ENCODE measurements around the gene RCOR1. TPM values are rescaled to one million over a fixed set of nuclear protein-coding genes. Genes with fewer than 3 reads are reported as not detected.

RCOR1 gene
- total RNA-seq, 4 donors from 2014 or later = 3.3 to 40.0 (median 19.7) TPM

DNA sequence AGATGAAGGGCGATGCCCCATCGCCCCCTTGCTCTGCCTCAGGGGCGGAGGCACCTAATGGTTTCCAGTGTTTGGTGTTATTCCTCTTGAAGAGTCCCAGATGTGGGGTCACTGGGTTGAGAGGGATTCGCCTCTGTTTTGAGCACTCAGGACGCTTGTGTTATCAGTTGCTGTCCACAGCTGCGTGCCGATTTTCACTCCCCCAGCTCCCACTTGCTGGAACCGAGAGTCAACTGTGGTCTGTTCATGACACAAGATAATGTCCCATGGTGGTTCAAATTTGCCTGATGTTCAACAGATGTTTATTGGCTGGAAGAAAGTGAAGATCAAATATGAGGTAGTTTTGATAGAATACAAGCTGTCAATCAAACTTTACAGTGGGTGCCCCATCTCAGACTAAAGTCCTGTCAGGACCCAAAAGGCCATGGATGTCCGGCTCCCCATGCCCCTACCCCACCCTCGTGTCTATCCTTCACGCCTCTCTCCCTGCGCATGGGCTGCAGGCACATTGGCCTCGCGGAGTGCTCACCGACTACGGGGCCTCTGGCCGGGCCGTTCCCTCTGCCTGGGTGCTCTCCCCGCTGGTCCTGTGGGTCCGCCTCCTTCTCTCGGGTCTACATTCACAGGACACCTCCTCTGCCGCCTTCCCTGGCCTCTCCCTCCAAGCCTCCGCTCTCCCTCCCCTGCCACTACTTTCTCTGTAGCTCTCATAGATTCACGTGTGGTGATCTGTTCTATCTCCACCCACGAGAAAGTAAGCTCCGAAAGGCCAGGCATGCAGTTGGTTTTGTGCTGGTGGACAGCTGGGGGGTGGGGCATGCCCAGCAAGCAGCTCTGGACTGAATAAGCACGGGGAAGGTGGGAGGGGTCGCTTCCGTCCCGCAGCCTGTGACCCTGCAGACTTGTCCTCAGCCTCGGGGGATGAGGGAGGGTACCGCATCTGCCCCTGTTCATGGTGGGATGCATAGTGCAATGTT, 178.0 kb downstream of the RCOR1 start:
- Histone ChIP-seq H3K27ac (no peak overlapping the region), H3K4me3 (no peak overlapping the region), H3K36me3 (no peaks in the 10 kb centered on the region), H3K27me3 (no peaks in the 10 kb centered on the region), H3K9me3 (no peaks in the 10 kb centered on the region), H3K4me1 (no peaks in the 10 kb centered on the region)
- intact Hi-C loops (cut with DNase I; ENCODE audit: low total_unique reads) = no loop called here
- no peak for DNase-seq
- no peak for TF ChIP-seq POLR2A (IDR thresholded peaks at IDR 0.05)
- TF ChIP-seq, protein P1, sequence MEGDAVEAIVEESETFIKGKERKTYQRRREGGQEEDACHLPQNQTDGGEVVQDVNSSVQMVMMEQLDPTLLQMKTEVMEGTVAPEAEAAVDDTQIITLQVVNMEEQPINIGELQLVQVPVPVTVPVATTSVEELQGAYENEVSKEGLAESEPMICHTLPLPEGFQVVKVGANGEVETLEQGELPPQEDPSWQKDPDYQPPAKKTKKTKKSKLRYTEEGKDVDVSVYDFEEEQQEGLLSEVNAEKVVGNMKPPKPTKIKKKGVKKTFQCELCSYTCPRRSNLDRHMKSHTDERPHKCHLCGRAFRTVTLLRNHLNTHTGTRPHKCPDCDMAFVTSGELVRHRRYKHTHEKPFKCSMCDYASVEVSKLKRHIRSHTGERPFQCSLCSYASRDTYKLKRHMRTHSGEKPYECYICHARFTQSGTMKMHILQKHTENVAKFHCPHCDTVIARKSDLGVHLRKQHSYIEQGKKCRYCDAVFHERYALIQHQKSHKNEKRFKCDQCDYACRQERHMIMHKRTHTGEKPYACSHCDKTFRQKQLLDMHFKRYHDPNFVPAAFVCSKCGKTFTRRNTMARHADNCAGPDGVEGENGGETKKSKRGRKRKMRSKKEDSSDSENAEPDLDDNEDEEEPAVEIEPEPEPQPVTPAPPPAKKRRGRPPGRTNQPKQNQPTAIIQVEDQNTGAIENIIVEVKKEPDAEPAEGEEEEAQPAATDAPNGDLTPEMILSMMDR (IDR thresholded peaks at IDR 0.05) = no peak

DNA sequence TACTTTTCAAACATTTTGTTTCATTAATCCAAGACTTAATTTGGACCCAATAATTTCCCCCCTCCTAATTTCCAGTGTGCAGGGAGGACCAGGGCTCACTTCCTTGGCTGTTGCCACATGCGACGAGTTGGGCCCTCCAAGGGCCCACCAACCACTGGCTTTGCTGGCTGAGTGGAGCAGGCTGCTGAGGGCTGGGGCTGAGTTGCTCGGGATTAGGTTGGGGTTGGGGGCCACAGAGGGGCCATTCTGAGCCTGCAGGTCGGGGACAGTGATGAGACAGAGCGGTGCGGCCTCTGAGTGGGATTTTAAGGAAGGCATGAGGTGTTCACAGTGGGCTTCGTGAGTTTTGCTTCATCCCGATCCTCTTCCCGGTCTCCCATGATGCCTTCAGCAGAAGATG, 178.7 kb downstream of the RCOR1 start:
- Histone ChIP-seq H3K27ac (no peak overlapping the region), H3K4me1 (no peaks in the 10 kb centered on the region), H3K9me3 (no peaks in the 10 kb centered on the region), H3K4me3 (no peak overlapping the region), H3K27me3 (no peaks in the 10 kb centered on the region), H3K36me3 (no peaks in the 10 kb centered on the region)
- no peak for TF ChIP-seq POLR2A (IDR thresholded peaks at IDR 0.05)
- TF ChIP-seq, protein P1 (IDR thresholded peaks at IDR 0.05) = no peak
- DNase-seq = no peak
- intact Hi-C loops (cut with DNase I; ENCODE audit: low total_unique reads) = no loop called here

GRCh38 chr14:102772781-102773570, 180.5 kb downstream of the RCOR1 start:
- Histone ChIP-seq H3K4me1 (no peaks in the 10 kb centered on the region), H3K36me3 (no peaks in the 10 kb centered on the region), H3K27ac (no peak overlapping the region), H3K27me3 (no peaks in the 10 kb centered on the region), H3K4me3 (no peak overlapping the region), H3K9me3 (no peaks in the 10 kb centered on the region)
- DNase-seq = no peak
- intact Hi-C loops (cut with DNase I; ENCODE audit: low total_unique reads) = no loop called here
- TF ChIP-seq, protein P1 (IDR thresholded peaks at IDR 0.05) = no peak
- TF ChIP-seq POLR2A (IDR thresholded peaks at IDR 0.05) = no peak

DNA sequence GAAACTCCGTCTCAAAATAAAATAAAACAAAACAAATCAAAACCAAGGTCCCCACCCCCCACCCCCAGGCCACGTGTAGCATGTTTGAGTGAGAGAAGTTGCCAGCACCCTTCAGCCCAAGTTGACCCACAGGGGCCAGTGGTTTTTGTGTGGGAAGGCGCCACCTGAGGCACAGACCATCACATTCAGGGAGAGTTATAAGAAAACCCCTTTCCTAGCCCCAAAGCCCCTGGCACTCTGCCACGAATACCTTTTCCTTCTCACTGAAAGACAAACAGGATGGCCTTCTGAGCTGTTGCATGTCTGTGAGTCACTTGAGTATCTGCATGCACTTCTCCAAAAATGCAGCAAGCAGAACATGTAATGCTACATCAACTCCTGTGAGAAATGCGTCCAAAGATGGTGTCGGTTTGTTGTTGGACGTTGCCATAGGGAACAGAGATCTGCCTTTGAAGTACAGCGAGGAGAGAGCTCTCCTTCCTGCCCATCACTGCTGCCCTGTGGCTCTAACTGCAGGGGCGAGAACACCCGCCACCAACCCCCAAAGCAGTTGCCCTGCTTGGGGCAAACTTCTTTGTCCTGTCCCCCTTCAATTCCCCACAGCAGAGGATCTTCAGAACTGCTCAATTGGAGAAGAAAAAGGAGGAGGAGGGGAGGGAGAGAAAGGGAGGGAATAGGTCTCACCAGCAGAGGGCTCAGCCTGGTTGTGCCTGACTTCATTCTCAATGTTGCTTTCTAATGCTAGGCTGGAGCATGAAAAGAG, 182.1 kb downstream of the RCOR1 start:
- Histone ChIP-seq H3K27me3 (no peaks in the 10 kb centered on the region), H3K4me3 (no peak overlapping the region), H3K27ac (peak overlapping the region in 1 of 2 donors; percentile 36), H3K9me3 (no peaks in the 10 kb centered on the region), H3K36me3 (no peaks in the 10 kb centered on the region), H3K4me1 (no peaks in the 10 kb centered on the region)
- DNase-seq = peak; percentile 42 to 52
- TF ChIP-seq, protein P1 (IDR thresholded peaks at IDR 0.05) = peak; percentile 59 to 71 (median 68)
- TF ChIP-seq POLR2A (IDR thresholded peaks at IDR 0.05) = no peak
- intact Hi-C loops (cut with DNase I; ENCODE audit: low total_unique reads) = no loop called here
